GM19397 (cell line): Measurements from ENCODE around the gene GRIN1.

Experiments
- ATAC-seq: cut with Tn5 transposase; IDR thresholded peaks from one replicate; pipeline ENCODE4 v1.9.1; 2021; ENCODE audit warnings: mild to moderate bottlenecking, moderate library complexity; ENCODE audit not compliant: unreplicated experiment

Gene GRIN1

GRCh38 chr9:137138722-137139467 is at the start of gene GRIN1:
Gene GRIN1 (plus strand): TSS chr9:137139154. CDS start chr9:137139487, 333 bp downstream.
- ATAC-seq, result no peak

GRCh38 chr9:137089232-137089947 is 49.6 kb upstream of the GRIN1 start:
- no peak for ATAC-seq

GRCh38 chr9:137095664-137096517 is 43.1 kb upstream of the GRIN1 start:
- peak; percentile 77 for ATAC-seq

- no peak for ATAC-seq
Measured at GRCh38 chr9:137096785-137097546, 42.0 kb upstream of the GRIN1 start.

- ATAC-seq, result no peak
Measured at GRCh38 chr9:137097761-137098462, 41.0 kb upstream of the GRIN1 start.

GRCh38 chr9:137099231-137099630 is 39.7 kb upstream of the GRIN1 start:
- ATAC-seq, result no peak

- ATAC-seq, result no peak
Measured at GRCh38 chr9:137103206-137103999, 35.6 kb upstream of the GRIN1 start.

GRCh38 chr9:137105814-137106661 is 32.9 kb upstream of the GRIN1 start:
- ATAC-seq, result no peak

- ATAC-seq, result no peak
Measured at GRCh38 chr9:137106662-137107250, 32.2 kb upstream of the GRIN1 start.

GRCh38 chr9:137107312-137107921 is 31.5 kb upstream of the GRIN1 start:
- ATAC-seq, result no peak

GRCh38 chr9:137107982-137108381 is 31.0 kb upstream of the GRIN1 start:
- no peak for ATAC-seq

- no peak for ATAC-seq
Measured at GRCh38 chr9:137108608-137109249, 30.2 kb upstream of the GRIN1 start.

GRCh38 chr9:137109250-137110146 is 29.5 kb upstream of the GRIN1 start:
- no peak for ATAC-seq

- ATAC-seq, result no peak
Measured at GRCh38 chr9:137110147-137110910, 28.6 kb upstream of the GRIN1 start.
